Memory B cell (primary cell): ENCODE measurements around the gene SLC25A42.

ENCODE experiments used
- ATAC-seq: fragments of 150-1000 bp; cut with Tn5 transposase; 2 replicates; pipeline ENCODE4 v1.10.0; 2021; ENCODE audit warnings: low read depth, mild to moderate bottlenecking, moderate library complexity
- DNase-seq, 2 donors: peaks; one replicate each; pipeline ENCODE4 v3.0.0; 2022; ENCODE audit warnings: low spot score in 2 of 2
- H3K27ac Mint-ChIP-seq: one replicate; pipeline ENCODE4 v1.8.0; 2022; ENCODE audit warnings: mild to moderate bottlenecking, moderate library complexity, mixed read lengths
- H3K27me3 Mint-ChIP-seq: one replicate; pipeline ENCODE4 v1.8.0; 2022; ENCODE audit warnings: mixed read lengths
- H3K36me3 Mint-ChIP-seq: one replicate; pipeline ENCODE4 v1.8.0; 2022; ENCODE audit warnings: mild to moderate bottlenecking, mixed read lengths
- H3K4me1 Mint-ChIP-seq: one replicate; pipeline ENCODE4 v1.8.0; 2022; ENCODE audit warnings: mixed read lengths
- H3K4me3 Mint-ChIP-seq: one replicate; pipeline ENCODE4 v1.8.0; 2022; ENCODE audit warnings: mild to moderate bottlenecking, moderate library complexity, mixed read lengths
- H3K9me3 Mint-ChIP-seq: one replicate; pipeline ENCODE4 v1.8.0; 2022; ENCODE audit warnings: mixed read lengths

The SLC25A42 gene

GRCh38 chr19:19039901-19040300, 23.9 kb upstream of the SLC25A42 start:
- H3K9me3 Mint-ChIP-seq, result no peaks in the 10 kb centered on the region
- H3K4me3 Mint-ChIP-seq, result no peak overlapping the region
- H3K27me3 Mint-ChIP-seq, result no peaks in the 10 kb centered on the region
- DNase-seq (peak in 1 of 2 donors; percentile 25), ATAC-seq (peak; percentile 98)
- H3K27ac Mint-ChIP-seq, result peak overlapping the region; percentile 87
- peaks cover 8% of the 10 kb centered on the region for H3K36me3 Mint-ChIP-seq
- H3K4me1 Mint-ChIP-seq, result peaks cover 10% of the 10 kb centered on the region

GRCh38 chr19:19040417-19040816, 23.4 kb upstream of the SLC25A42 start:
- peaks cover 10% of the 10 kb centered on the region for H3K4me1 Mint-ChIP-seq
- H3K9me3 Mint-ChIP-seq, result no peaks in the 10 kb centered on the region
- DNase-seq (no peak), ATAC-seq (no peak)
- H3K27me3 Mint-ChIP-seq, result no peaks in the 10 kb centered on the region
- H3K36me3 Mint-ChIP-seq, result peaks cover 12% of the 10 kb centered on the region
- H3K27ac Mint-ChIP-seq, result peak overlapping the region; percentile 87
- no peak overlapping the region for H3K4me3 Mint-ChIP-seq

GRCh38 chr19:19042732-19043280, 21.0 kb upstream of the SLC25A42 start:
- ATAC-seq (no peak), DNase-seq (no peak)
- peaks cover 10% of the 10 kb centered on the region for H3K36me3 Mint-ChIP-seq
- no peak overlapping the region for H3K27ac Mint-ChIP-seq
- no peak overlapping the region for H3K4me3 Mint-ChIP-seq
- no peaks in the 10 kb centered on the region for H3K9me3 Mint-ChIP-seq
- H3K27me3 Mint-ChIP-seq, result no peaks in the 10 kb centered on the region
- peaks cover 10% of the 10 kb centered on the region for H3K4me1 Mint-ChIP-seq

- no peak overlapping the region for H3K4me3 Mint-ChIP-seq
- no peak for ATAC-seq
Observed at GRCh38 chr19:19043481-19043880, 20.3 kb upstream of the SLC25A42 start.

GRCh38 chr19:19043881-19044280, 19.9 kb upstream of the SLC25A42 start:
- peaks cover 10% of the 10 kb centered on the region for H3K36me3 Mint-ChIP-seq
- no peak for DNase-seq
- peaks cover 10% of the 10 kb centered on the region for H3K4me1 Mint-ChIP-seq
- no peaks in the 10 kb centered on the region for H3K27me3 Mint-ChIP-seq
- H3K4me3 Mint-ChIP-seq, result no peak overlapping the region
- H3K9me3 Mint-ChIP-seq, result no peaks in the 10 kb centered on the region
- H3K27ac Mint-ChIP-seq, result no peak overlapping the region
- ATAC-seq, result no peak

More at GRCh38 chr19:19043481-19043880, 20.3 kb upstream of the SLC25A42 start:
- H3K27me3 Mint-ChIP-seq, result no peaks in the 10 kb centered on the region
- no peak for DNase-seq
- peaks cover 10% of the 10 kb centered on the region for H3K36me3 Mint-ChIP-seq
- H3K27ac Mint-ChIP-seq, result no peak overlapping the region
- H3K4me1 Mint-ChIP-seq, result peaks cover 10% of the 10 kb centered on the region
- H3K9me3 Mint-ChIP-seq, result no peaks in the 10 kb centered on the region

GRCh38 chr19:19049406-19049805, 14.4 kb upstream of the SLC25A42 start:
- H3K36me3 Mint-ChIP-seq, result peaks cover 9% of the 10 kb centered on the region
- H3K27ac Mint-ChIP-seq, result no peak overlapping the region
- no peaks in the 10 kb centered on the region for H3K27me3 Mint-ChIP-seq
- no peak for DNase-seq
- H3K4me1 Mint-ChIP-seq, result no peaks in the 10 kb centered on the region
- no peak overlapping the region for H3K4me3 Mint-ChIP-seq
- no peaks in the 10 kb centered on the region for H3K9me3 Mint-ChIP-seq
- ATAC-seq, result no peak

GRCh38 chr19:19050104-19050503, 13.7 kb upstream of the SLC25A42 start:
- Mint-ChIP-seq H3K4me3 (no peak overlapping the region), H3K27ac (no peak overlapping the region), H3K36me3 (peaks cover 5% of the 10 kb centered on the region), H3K4me1 (no peaks in the 10 kb centered on the region), H3K9me3 (no peaks in the 10 kb centered on the region), H3K27me3 (no peaks in the 10 kb centered on the region)
- ATAC-seq (no peak), DNase-seq (no peak)

- ATAC-seq (no peak), DNase-seq (no peak)
- Mint-ChIP-seq H3K36me3 (peaks cover 3% of the 10 kb centered on the region), H3K4me3 (no peak overlapping the region), H3K9me3 (no peaks in the 10 kb centered on the region), H3K27ac (no peak overlapping the region), H3K4me1 (no peaks in the 10 kb centered on the region), H3K27me3 (no peaks in the 10 kb centered on the region)
Observed at GRCh38 chr19:19050731-19051130, 13.1 kb upstream of the SLC25A42 start.

- no peaks in the 10 kb centered on the region for H3K4me1 Mint-ChIP-seq
- peaks cover 3% of the 10 kb centered on the region for H3K36me3 Mint-ChIP-seq
- H3K27me3 Mint-ChIP-seq, result no peaks in the 10 kb centered on the region
- no peak for ATAC-seq
- no peaks in the 10 kb centered on the region for H3K9me3 Mint-ChIP-seq
- no peak overlapping the region for H3K27ac Mint-ChIP-seq
- DNase-seq, result no peak
- no peak overlapping the region for H3K4me3 Mint-ChIP-seq
Observed at GRCh38 chr19:19051478-19052213, 12.1 kb upstream of the SLC25A42 start.

- no peaks in the 10 kb centered on the region for H3K4me1 Mint-ChIP-seq
- peaks cover 3% of the 10 kb centered on the region for H3K36me3 Mint-ChIP-seq
- no peak overlapping the region for H3K4me3 Mint-ChIP-seq
- ATAC-seq (no peak), DNase-seq (no peak)
- no peaks in the 10 kb centered on the region for H3K27me3 Mint-ChIP-seq
- no peak overlapping the region for H3K27ac Mint-ChIP-seq
- H3K9me3 Mint-ChIP-seq, result no peaks in the 10 kb centered on the region
Observed at GRCh38 chr19:19052921-19053320, 10.9 kb upstream of the SLC25A42 start.

- DNase-seq, result peak; percentile 61 to 68
- H3K36me3 Mint-ChIP-seq, result peaks cover 3% of the 10 kb centered on the region
- no peak overlapping the region for H3K27ac Mint-ChIP-seq
- no peaks in the 10 kb centered on the region for H3K4me1 Mint-ChIP-seq
- ATAC-seq, result peak; percentile 76
- H3K27me3 Mint-ChIP-seq, result no peaks in the 10 kb centered on the region
- no peak overlapping the region for H3K4me3 Mint-ChIP-seq
- H3K9me3 Mint-ChIP-seq, result no peaks in the 10 kb centered on the region
Observed at GRCh38 chr19:19053508-19054314, 10.1 kb upstream of the SLC25A42 start.

GRCh38 chr19:19054315-19054938, 9.4 kb upstream of the SLC25A42 start:
- Mint-ChIP-seq H3K4me1 (no peaks in the 10 kb centered on the region), H3K27me3 (no peaks in the 10 kb centered on the region), H3K27ac (no peak overlapping the region), H3K36me3 (peaks cover 3% of the 10 kb centered on the region), H3K4me3 (no peak overlapping the region), H3K9me3 (no peaks in the 10 kb centered on the region)
- ATAC-seq (no peak), DNase-seq (no peak)

- H3K27me3 Mint-ChIP-seq, result no peaks in the 10 kb centered on the region
- H3K4me3 Mint-ChIP-seq, result no peak overlapping the region
- H3K27ac Mint-ChIP-seq, result no peak overlapping the region
- peaks cover 2% of the 10 kb centered on the region for H3K4me1 Mint-ChIP-seq
- ATAC-seq (no peak), DNase-seq (no peak)
- peaks cover 3% of the 10 kb centered on the region for H3K36me3 Mint-ChIP-seq
- no peaks in the 10 kb centered on the region for H3K9me3 Mint-ChIP-seq
Observed at GRCh38 chr19:19054939-19055440, 8.8 kb upstream of the SLC25A42 start.

GRCh38 chr19:19055701-19056100, 8.1 kb upstream of the SLC25A42 start:
- Mint-ChIP-seq H3K27me3 (no peaks in the 10 kb centered on the region), H3K9me3 (no peaks in the 10 kb centered on the region), H3K4me3 (no peak overlapping the region), H3K27ac (no peak overlapping the region), H3K36me3 (peaks cover 3% of the 10 kb centered on the region), H3K4me1 (peaks cover 6% of the 10 kb centered on the region)
- no peak for ATAC-seq
- DNase-seq, result no peak
